Endodermal cell (in vitro differentiated cells): ENCODE data around the gene SEPTIN8. TPM values are rescaled to one million over a fixed set of nuclear protein-coding genes. Genes with fewer than 3 reads are reported as not detected.

ENCODE experiments used
- DNase-seq: peaks from one replicate; pipeline ENCODE4 v3.0.0-alpha.2; 2017
- H3K27ac ChIP-seq: 2 replicates; pipeline ENCODE4 v1.5.1; 2013; ENCODE audit warnings: mild to moderate bottlenecking, low read depth, low read length, moderate library complexity
- H3K27me3 ChIP-seq: 2 replicates; pipeline ENCODE4 v1.6.1; 2013; ENCODE audit warnings: mild to moderate bottlenecking, low read length, moderate library complexity; ENCODE audit not compliant: insufficient read depth, control insufficient read depth, poor library complexity, severe bottlenecking
- H3K36me3 ChIP-seq: 2 replicates; pipeline ENCODE4 v1.7.0; 2013; ENCODE audit warnings: mild to moderate bottlenecking, low read length, moderate library complexity; ENCODE audit not compliant: control insufficient read depth, insufficient read depth
- H3K4me1 ChIP-seq: one replicate; pipeline ENCODE4 v1.7.0; 2013; ENCODE audit warnings: low read length; ENCODE audit not compliant: control insufficient read depth, insufficient read depth
- H3K4me3 ChIP-seq: 2 replicates; pipeline ENCODE4 v1.5.1; 2013; ENCODE audit warnings: mild to moderate bottlenecking, low read length, moderate library complexity
- H3K9ac ChIP-seq: 2 replicates; pipeline ENCODE4 v1.6.1; 2013; ENCODE audit warnings: mild to moderate bottlenecking, low read length, moderate library complexity; ENCODE audit not compliant: poor library complexity, severe bottlenecking; ENCODE audit errors: extremely low read depth
- H3K9me3 ChIP-seq: 2 replicates; pipeline ENCODE4 v1.6.1; 2013; ENCODE audit warnings: mild to moderate bottlenecking, low read length, moderate library complexity; ENCODE audit not compliant: control insufficient read depth
- H3K27ac Mint-ChIP-seq: 2 replicates; pipeline ENCODE4 v1.8.0; 2020; ENCODE audit warnings: mixed read lengths
- H3K27me3 Mint-ChIP-seq: 2 replicates; pipeline ENCODE4 v1.8.0; 2021; ENCODE audit warnings: mild to moderate bottlenecking, mixed read lengths; ENCODE audit not compliant: insufficient read depth
- H3K36me3 Mint-ChIP-seq: 2 replicates; pipeline ENCODE4 v1.8.0; 2020; ENCODE audit warnings: low read depth, mixed read lengths
- H3K4me1 Mint-ChIP-seq: 2 replicates; pipeline ENCODE4 v1.8.0; 2020; ENCODE audit warnings: mixed read lengths
- H3K4me3 Mint-ChIP-seq: 2 replicates; pipeline ENCODE4 v1.8.0; 2020; ENCODE audit warnings: mild to moderate bottlenecking, moderate library complexity, mixed read lengths
- H3K9me3 Mint-ChIP-seq: 2 replicates; pipeline ENCODE4 v1.8.0; 2020; ENCODE audit warnings: mild to moderate bottlenecking, mixed read lengths
- CTCF ChIP-seq: fragments of 200-600 bp; sonication (generic); conservative IDR thresholded peaks from 2 replicates; pipeline ENCODE4 v1.5.0; 2021; ENCODE audit warnings: antibody characterized with exemption, mild to moderate bottlenecking
- WGBS, 2 experiments: methylation state at CpG; one replicate each; pipeline versions ENCODE4 v1.1.5 to v1.1.7; 2013; ENCODE audit warnings: missing lambda C conversion rate in 2 of 2, mixed read lengths in 1 of 2; ENCODE audit not compliant: insufficient coverage in 1 of 2, insufficient read length in 1 of 2; 5-methylcytosine and 5-hydroxymethylcytosine counted together
- total RNA-seq, 2 donors: library from RNA; stranded (reverse); fragmentation: NEBNext Ultra II Directional in 1 of 2; extraction: Animal tissue kit (Norgen Biotek cat#: 25700) in 1 of 2; gene quantifications; 2 replicates in 1 of 2; 3 replicates in 1 of 2; pipeline ENCODE4 v1.2.1, GENCODE V29; 2021

SEPTIN8 gene
- total RNA-seq, 2 donors from 2014 or later: 49.0 to 56.7 TPM

DNA sequence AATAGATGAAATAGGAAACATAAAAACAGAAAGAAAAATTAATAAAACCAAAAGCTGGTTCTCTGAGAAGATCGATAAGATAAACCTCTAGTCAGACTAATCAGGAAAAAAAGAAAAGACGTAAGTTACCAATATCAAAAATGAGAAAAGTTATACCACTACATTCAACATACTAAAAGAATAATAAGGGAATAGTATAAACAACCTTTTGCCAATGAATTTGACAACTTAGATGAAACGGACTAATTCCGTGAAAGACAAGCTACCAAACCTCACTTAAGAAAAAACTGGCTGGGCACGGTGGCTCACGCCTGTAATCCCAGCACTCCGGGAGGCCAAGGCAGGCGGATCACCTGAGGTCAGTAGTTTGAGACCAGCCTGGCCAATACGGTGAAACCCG, 47.1 kb downstream of the SEPTIN8 start:
- no peak overlapping the region for H3K4me3 ChIP-seq
- no peak for DNase-seq
- WGBS, 2 experiments: 94 to 96% methylated on average over 7 to 9 of the region's 10 CpGs
- H3K9me3 ChIP-seq: no peaks in the 10 kb centered on the region
- no peaks in the 10 kb centered on the region for H3K27me3 Mint-ChIP-seq
- no peak for TF ChIP-seq CTCF
- peaks cover 21% of the 10 kb centered on the region for H3K36me3 Mint-ChIP-seq
- no peaks in the 10 kb centered on the region for H3K27me3 ChIP-seq
- H3K4me1 Mint-ChIP-seq: no peaks in the 10 kb centered on the region
- no peak overlapping the region for H3K4me3 Mint-ChIP-seq
- peaks cover 9% of the 10 kb centered on the region for H3K36me3 ChIP-seq
- H3K27ac ChIP-seq: no peak overlapping the region
- H3K9ac ChIP-seq: no peak overlapping the region
- H3K27ac Mint-ChIP-seq: no peak overlapping the region
- H3K4me1 ChIP-seq: no peaks in the 10 kb centered on the region
- H3K9me3 Mint-ChIP-seq: no peaks in the 10 kb centered on the region

DNA sequence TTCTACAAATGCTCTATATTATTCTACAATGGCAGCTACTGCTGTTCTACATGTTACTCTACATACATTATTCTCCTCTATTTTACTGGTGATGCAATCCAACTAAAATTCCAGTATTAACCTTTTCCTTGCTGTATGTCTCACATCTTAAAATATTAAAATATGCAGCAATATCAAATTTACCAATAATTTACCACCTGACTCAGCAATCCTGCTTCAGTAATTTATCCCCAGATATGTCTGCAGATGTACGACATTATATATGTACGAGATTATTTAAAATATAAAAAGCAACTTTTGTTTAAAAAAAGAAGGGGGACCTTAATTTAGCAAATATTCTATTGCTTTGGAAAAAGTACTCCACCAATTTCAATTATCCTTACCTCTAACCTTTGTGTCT, 51.3 kb downstream of the SEPTIN8 start:
- Mint-ChIP-seq H3K4me1 (no peaks in the 10 kb centered on the region), H3K36me3 (peaks cover 14% of the 10 kb centered on the region), H3K27ac (no peak overlapping the region), H3K4me3 (no peak overlapping the region), H3K27me3 (no peaks in the 10 kb centered on the region), H3K9me3 (peaks cover 4% of the 10 kb centered on the region)
- H3K27ac ChIP-seq: no peak overlapping the region
- H3K4me1 ChIP-seq: no peaks in the 10 kb centered on the region
- no peak for TF ChIP-seq CTCF
- no CpG with 5 or more reads among the region's 2 CpGs for WGBS, 2 experiments
- no peaks in the 10 kb centered on the region for H3K9me3 ChIP-seq
- no peaks in the 10 kb centered on the region for H3K27me3 ChIP-seq
- no peak overlapping the region for H3K9ac ChIP-seq
- DNase-seq: no peak
- no peaks in the 10 kb centered on the region for H3K36me3 ChIP-seq
- H3K4me3 ChIP-seq: no peak overlapping the region

DNA sequence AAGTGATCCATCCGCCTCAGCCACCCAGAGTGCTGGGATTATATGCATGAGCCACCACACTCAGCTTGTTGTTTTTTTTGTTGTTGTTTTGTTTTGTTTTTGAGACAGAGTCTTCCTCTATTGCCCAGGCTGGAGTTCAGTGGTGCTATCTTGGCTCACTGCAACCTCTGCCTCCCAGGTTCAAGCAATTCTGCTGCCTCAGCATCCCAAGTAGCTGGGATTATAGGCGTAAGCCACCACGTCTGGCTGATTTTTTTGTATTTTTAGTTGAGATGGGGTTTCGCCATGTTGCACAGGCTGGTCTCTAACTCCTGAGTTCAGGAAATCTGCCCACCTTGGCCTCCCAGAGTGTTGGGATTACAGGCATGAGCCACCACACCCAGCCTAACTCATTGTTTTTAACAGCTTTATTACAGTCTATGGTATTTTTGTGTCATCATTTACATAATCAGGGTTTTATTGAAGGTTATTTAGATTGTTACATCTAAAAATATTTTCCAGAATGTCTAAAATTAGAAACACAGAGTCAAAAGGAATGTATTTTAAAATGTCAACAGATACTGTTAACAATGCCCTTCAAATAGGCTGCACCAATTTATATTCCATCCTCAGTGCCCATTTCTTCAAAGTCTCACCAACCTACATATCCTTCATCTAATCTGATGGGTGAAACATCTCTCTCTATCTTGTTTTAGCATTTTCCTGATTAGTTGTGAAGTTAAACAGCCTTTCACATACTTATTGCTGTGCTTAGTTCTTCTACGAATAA, 58.3 kb downstream of the SEPTIN8 start:
- peaks cover 7% of the 10 kb centered on the region for H3K36me3 ChIP-seq
- TF ChIP-seq CTCF: no peak
- H3K36me3 Mint-ChIP-seq: peaks cover 24% of the 10 kb centered on the region
- H3K9me3 Mint-ChIP-seq: no peaks in the 10 kb centered on the region
- no peaks in the 10 kb centered on the region for H3K27me3 ChIP-seq
- WGBS, 2 experiments: 92% methylated on average over 5 of the region's 5 CpGs; no CpG with 5 or more reads in 1 of the 2 experiments
- no peaks in the 10 kb centered on the region for H3K9me3 ChIP-seq
- H3K4me3 Mint-ChIP-seq: no peak overlapping the region
- no peak overlapping the region for H3K27ac Mint-ChIP-seq
- H3K4me3 ChIP-seq: no peak overlapping the region
- H3K27ac ChIP-seq: no peak overlapping the region
- no peaks in the 10 kb centered on the region for H3K27me3 Mint-ChIP-seq
- no peaks in the 10 kb centered on the region for H3K4me1 ChIP-seq
- no peak overlapping the region for H3K9ac ChIP-seq
- H3K4me1 Mint-ChIP-seq: no peaks in the 10 kb centered on the region
- no peak for DNase-seq
